GM21390 (cell line): ENCODE results near the gene PICALM.

ENCODE experiments used
- ATAC-seq: cut with Tn5 transposase; IDR thresholded peaks from one replicate; pipeline ENCODE4 v1.9.1; 2021; ENCODE audit not compliant: unreplicated experiment

Gene PICALM

DNA sequence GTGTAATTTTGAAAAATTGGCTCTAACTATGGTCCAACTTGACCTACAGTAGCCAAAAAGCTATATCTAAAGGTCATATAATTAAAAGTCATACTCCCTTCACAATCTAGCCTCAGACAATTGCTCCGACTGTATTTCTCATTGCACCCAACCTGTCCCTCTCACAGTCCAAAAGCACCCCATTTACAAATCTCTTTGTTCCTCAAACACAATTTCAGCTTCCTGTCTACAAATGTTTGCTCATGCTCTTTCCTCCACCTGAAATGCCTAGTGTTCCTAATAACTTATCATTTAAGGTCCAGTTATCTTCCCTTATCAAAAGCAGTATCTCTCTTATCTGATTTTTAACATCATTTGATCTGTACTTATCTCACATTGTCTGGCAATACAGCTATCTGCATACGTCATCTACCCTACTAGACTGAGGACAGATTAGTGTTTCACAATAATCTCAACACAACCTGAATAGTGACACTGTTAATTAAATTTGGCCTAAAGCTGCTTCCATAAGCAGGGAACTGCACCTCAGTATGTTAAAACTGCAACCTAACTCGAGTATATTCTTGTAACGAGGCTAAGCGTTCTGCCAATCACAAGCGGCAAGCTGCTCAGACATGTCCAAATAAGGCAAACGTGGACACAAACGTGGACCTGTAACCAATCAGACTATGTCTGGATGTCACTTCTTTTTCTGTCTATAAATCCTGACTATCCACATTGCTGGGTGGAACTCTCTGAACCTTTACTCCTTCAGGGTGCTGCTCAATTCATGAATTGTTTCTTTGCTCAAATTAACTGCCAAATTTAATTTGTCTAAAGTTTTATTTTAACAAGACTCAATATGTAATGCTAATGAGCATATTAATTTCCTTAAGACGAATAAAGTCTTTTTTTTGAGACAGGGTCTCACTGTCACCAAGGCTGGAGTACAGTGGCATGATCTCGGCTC, 15.9 kb downstream of the PICALM start:
- ATAC-seq: no peak

DNA sequence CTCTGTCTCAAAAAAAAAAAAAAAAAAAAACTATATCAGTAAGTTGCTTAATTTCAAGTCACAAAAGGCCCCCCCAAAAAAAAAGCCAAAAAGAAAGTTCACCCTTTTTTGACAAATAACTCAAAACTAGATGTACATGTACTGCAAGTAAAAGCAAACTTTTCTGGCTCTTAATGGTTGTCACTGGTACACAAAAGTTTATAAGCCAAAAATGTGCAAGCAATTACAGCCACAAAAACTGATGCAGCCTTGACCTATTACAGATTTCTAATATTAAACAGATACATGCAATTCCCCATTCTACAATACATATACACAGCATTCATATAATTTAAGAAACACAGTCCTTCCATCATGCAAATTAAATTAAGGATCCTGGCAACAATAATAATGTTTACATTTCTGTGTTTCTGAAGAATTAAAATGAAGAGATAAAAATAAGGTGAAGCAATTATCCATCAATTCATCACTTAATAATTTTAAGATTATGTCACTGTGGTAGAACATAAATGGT, 18.6 kb downstream of the PICALM start:
- no peak for ATAC-seq

DNA sequence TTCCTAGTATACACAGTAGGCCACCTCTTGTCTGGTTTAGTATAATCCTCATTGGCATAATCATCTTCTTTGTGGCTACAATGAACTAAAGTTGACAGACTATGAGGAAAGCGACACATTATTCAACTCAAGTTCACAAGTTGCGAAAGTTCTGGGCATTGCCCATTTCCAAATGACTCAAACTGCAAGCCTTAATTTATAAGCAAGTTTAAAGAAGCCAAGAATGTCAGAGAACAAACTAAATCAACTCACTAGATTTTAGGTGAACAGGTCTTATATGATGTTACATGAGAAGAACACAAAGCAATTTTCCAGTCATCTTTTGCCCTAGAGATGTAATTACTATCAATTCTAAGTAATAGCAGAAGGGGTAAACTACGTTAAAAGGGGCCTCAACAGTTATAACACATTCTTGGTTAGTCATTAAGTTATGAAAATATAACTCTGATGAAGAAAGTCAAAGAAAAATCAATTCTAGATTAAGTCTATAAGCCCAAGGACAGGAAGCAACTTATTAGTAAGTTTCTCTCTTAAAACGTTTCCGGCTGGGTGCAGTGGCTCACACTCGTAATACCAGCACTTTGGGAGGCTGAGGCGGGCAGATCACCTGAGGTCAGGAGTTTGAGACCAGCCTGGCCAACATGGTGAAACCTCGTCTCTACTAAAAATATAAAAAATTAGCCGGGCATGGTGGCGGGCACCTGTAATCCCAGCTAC, 21.5 kb downstream of the PICALM start:
- ATAC-seq: peak; percentile 55

DNA sequence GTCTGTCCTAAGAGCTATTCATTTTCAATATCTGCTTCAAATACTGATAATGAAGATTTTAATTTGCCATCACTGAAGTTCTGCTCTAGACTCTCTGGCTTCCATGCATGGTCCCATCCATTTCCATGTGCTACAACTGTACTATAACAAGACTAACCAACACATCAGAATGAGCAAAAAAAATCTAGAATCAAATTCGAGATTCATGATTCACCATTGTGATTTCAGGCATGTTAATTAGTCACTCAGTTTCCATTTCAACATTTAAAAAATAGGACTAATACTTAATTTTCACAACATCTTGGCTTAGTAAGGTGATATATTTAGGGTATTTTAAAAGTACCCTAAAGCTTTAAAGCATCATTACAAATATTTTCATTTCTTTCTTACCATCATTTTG, 22.8 kb downstream of the PICALM start:
- ATAC-seq: no peak

DNA sequence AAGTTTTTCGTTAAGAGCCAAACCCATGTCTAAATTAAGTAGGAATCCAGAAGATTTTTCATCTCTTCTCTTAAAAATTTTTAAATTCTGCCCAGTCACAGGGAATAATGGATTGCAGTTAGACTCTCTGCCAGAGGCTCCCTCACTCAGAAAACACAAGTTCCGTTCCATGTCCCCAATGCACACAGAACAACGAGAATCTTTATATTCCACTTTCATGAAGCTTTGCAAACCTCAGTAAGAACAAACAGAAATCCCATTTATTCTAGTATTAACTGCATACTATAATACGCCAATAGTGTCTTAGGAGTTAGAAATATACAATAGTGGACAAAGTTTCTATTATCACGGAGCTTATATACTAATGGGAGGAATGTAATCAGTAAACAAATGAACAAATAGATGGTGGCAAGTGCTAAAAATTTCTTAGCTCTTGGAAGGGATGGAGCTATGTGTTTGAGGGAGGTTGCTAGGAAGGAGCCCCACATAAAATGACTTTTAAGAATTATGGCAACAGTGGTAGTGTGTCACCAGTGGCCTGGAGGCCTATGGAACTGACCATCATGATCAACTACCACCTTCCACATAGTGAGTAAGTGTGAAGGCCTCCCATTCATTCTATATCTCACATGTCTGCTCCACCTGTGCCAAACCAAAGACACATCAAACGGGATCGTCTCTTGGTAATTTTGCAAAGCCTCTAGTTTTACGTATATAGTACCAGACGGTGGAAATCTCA, 24.9 kb downstream of the PICALM start:
- no peak for ATAC-seq

DNA sequence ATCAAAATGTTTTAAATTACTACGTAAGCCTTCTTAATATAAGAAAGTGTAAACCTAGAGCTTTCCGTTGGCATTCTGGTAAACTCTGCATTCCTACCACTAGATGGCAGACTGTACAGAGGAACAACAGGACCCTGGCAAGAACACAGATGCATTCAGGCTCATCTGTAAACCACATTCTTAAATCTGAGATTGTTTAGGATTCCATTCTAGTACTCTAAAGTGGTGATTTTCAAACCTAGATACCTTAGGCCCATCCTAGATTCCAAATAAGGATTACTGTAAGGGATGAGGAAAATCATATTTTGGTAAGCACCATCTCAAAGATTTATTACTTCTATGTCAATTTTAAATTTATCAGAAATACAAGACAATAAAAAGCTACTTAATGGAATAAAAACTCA, 26.9 kb downstream of the PICALM start:
- ATAC-seq: peak; percentile 61

DNA sequence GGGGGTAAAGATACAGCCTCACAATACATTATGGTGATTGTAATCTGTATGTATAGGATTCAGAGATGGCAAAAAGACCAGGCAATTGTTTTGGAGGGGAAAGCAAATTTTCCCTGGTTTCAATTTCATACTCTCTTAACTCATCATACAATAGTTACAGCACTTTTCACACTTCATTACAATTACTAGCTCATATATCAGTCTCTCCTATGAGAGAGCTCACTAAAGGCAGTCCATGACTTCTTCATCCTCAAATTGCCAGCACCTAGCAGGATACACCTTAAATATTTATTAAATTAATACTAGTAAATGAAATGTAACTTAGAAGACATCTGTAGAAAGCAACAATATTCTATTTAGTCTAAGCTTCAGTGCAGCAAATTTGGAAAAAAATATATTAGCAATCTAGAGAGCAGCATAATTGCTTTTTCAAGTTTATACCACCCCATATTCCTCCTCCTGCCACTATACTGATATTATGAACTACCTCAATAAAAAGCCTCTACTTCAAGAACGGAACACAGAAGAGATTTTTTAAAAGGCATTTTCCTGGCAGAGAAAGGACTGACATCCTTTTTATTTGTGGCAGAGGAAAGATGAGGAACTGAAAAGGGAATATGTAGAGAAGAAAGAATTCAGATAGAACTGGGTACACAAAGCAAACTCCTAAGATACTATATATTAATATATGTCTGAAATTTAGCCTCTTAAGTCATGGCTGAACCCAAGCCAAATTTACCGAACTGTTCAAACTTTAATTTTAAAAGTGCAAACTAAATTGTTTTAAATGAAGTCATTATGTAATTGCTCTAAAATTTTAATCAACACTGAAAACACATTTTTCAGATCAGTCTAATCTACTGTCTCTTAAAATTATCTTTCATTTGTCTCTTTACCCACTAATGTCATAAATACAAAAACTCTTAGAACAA, 27.7 kb downstream of the PICALM start:
- no peak for ATAC-seq

DNA sequence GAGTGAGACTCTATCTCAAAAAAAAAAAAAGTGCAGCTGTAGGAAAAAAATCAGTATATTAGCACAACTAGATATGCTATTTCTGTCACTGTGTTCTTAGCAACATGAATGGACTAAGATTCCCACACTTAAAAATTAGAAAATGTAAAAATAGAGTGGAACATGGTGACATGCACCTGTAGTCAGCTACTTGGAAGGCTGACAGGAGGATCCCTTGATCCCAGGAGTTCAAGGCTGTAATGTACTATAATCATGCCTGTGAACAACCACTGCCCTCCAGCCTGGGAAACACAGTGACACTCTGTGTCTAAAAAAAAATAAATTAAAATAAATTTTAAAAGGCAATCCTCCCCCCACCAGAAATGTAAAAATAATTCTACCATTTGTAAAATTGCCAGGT, 29.8 kb downstream of the PICALM start:
- no peak for ATAC-seq

DNA sequence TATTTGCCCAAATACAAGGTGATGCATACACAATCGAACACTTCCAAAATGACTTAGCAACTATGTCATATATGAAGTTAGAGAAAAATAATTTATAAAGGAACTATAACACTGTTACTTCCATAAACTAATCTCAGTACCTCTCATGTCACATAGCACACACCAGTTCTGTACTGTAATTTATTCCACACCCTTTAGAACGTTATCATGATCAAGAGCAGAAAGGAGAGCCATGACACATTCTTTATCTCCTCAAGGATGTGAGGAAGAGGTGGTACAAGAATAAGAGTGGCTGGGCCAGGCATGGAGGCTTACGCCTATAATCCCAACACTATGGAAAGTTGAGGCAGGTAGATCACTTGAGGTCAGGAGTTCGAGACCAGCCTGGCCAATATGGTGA, 31.1 kb downstream of the PICALM start:
- no peak for ATAC-seq

DNA sequence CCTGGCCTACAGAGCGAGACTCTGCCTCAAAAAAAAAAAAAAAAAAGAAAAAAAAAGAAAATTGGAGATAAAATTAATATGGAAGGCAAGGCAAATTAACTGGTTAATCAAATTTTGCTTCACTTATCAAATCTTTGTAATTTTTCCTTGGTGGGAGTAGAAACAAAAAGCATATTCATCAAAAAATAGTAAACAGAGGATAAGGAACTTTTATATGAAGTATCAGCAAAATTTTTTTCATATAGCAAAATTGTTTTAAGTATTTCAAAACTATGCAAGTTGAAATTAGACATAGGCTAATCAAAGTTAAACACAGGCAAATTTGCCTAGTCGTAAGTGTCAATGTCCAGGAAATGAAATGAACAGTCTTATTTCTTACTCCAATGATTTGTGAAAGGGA, 33.0 kb downstream of the PICALM start:
- no peak for ATAC-seq

DNA sequence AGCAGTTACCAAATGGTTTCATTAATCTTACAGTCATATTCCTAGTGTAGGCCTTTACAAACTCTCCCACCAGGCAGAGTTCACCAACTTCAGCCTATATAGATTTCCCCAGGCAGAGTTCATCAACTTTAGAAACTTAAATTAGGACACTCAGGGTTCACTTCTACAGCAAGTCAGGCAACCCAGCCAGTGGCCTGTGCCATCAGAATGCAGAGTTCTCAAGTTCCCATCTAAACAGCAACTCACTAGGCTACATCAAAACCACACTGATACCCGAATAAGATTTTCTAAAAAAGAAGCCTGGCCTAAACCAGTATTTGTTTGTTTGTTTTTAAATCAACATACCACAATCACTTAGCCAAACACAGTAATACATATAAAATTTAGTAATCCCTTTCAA, 33.7 kb downstream of the PICALM start:
- no peak for ATAC-seq

DNA sequence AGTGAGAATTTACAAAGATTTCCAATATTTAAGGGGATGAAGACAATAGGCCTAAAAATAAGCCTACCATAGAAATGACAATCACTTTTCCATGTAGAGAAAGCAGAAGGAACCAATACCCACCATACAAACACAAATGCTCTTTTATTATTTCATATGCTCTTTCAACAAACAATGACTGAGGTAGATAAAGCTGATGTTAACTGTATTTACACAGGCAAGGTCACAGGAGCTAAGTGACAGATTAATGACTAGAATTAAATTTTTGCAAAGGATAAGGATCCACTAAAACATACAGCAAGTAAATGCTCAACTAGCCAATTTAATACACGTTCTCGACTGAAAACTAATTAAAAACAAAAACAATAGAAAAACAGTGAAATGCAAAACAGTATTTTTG, 34.2 kb downstream of the PICALM start:
- no peak for ATAC-seq

DNA sequence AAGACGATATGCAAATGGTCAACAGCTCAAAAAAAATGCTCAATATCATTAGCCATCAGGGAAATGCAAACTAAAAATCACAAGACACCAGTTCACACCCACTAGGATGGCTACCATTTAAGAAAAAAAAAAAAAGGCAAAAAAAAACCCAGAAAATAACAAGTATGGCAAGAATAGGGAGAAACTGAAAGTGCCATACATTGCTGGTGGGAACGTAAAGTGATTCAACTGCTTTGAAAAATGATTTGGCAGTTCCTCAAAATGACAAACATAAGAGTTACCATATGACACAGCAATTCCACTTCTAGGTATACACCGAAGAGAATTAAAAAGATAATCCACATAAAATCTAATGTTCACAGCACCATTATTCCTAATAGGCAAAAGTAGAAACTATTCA, 47.5 kb downstream of the PICALM start:
- no peak for ATAC-seq

DNA sequence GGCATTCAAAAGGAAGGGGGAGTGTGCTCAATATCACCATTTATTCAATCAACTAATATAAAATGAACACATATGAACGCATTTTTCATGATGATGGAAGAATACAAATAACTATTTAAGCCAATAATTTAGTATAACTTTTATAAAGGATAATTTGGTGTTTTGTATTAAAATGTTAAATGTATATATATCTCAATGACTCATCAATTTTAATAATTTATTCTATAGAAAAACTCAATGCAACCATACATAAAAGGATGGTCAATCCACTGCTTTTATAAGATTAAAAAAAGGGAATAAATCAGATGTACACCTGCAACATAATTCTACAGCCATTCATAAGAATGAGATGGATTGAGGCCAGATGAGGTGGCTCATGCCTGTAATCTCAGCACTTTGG, 50.6 kb downstream of the PICALM start:
- no peak for ATAC-seq

DNA sequence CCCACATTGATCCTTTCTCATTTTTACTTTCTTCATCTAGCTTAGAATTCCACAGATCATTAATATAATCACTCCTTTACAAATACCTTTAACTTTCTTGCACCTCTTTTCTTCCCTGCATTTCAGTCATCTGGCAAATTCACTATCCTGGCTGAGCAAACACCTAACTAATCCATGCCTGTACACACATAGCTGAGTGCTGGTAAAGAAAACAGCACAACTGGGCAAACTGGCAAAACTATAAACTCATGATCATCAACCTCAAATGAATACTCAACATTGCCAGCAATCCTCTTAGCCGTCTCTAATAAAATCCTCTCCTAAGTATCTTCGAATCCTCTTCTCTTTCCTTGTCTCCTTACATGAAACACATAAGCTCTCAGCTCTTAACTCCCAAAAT, 52.4 kb downstream of the PICALM start:
- no peak for ATAC-seq

DNA sequence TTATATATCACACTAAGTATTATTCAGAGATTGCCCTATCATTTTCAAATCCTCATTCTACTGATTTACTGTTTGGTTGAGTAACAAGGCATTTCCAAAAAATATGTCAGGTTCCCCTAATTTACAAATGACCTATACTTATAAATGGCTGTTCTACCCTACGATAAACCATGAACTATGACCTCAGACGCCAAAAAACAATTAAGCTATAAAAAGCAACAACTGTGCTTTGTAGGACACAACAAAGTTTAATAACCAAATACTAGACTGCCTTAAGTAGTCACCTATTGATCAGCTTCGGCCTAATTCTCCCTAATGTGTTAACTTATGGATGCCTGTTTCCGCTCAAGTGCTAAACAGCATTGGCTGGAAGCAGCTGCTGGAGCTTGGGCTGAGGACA, 53.2 kb downstream of the PICALM start:
- ATAC-seq: no peak

DNA sequence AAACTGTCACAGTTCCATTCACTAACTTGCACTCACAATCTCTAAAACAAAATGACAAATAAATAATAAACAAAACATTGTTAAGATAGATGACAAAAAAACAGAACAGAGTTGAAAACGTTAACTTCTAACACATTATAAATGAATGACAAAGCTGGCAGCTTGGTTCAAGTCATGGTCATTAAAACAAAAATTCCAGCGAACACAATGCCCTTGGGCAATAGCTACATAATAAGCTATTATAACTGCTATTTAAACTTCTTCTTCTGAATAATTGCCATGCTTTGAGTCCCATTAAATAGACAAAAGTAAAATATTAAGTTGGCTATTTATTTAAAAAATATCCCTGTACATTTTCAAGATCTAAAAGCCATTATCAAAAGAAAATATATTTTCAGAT, 54.7 kb downstream of the PICALM start:
- no peak for ATAC-seq

DNA sequence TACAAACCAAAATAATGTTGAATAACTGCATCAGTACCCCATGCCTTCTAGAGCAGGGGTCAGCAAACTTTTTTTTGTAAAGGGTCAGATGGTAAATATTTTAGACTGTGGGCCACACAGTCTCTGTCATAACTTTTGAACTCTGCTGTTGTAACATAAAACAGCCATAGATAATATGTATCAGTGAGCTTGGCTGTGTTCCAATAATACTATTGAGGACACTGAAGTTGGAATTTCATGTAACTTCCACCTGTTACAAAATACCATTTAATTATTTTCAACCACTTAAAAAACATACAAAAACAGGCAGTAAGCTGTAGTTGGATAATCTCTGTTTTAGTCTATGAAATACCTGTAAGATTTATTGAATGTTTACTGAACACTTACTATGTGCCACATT, 55.2 kb downstream of the PICALM start:
- no peak for ATAC-seq

DNA sequence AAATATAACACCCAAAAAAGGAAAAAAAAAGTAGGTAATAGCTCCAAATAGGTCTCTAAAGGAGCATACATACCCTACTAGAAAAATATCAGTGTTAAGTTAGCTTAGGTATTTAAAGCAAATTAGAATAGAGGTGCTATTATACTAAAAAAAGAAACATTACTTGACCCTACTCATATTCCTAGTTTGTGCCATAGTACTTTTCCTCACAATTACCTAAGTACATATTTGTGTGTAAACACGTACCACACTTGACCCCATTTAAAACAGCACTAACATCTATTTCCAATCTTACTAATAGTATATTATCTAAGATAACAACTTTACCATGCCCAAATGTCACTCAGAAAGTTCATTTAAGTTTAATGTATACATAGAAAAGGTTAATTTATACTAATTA, 57.7 kb downstream of the PICALM start:
- no peak for ATAC-seq

DNA sequence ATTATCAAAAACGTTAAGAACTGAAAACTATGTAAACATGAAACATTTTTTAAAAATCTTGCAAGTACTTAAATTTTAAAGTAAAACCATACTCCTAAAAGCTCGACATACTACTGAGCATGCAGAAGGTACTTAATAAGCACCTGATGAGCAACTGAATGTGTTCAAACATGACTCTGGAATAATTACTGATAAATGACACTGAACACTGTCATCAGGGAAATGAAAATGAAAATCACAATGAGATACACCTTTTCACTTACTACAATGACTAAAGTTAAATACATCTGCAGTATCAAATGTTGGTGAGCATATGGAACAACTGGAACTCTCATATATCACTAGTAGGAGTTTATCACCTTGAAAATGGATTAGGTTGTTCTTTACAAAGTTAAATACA, 65.2 kb downstream of the PICALM start:
- no peak for ATAC-seq
